Effector CD8-positive, alpha-beta T cell (primary cell): ENCODE results near the gene LCE2A.
"Not testable (repeated sequence)": the region's sequence is repeated elsewhere in the genome, so short reads cannot be mapped to it uniquely, and the experiment has no call there.

ENCODE experiments used
- DNase-seq: peaks from one replicate; lab custom pipeline; 2025; lab: John Stamatoyannopoulos, UW
- total RNA-seq, 4 experiments: gene quantifications; one replicate each; lab custom pipeline; 2026; lab: John Stamatoyannopoulos, UW

LCE2A gene
- 0 reads per million in 4 experiments for total RNA-seq

GRCh38 chr1:152697701-152698600, at the start of gene LCE2A:
LCE2A (plus strand) TSS chr1:152698345; CDS start chr1:152698902, 557 bp downstream.
- no peak for DNase-seq

- DNase-seq, result peak; percentile 5
Measured at GRCh38 chr1:152654110-152654509, 44.0 kb upstream of the LCE2A start.

- DNase-seq, result no peak
Measured at GRCh38 chr1:152656459-152656858, 41.7 kb upstream of the LCE2A start.

- no peak for DNase-seq
Measured at GRCh38 chr1:152657677-152658076, 40.5 kb upstream of the LCE2A start.

- no peak for DNase-seq
Measured at GRCh38 chr1:152658649-152659048, 39.5 kb upstream of the LCE2A start.

- DNase-seq, result no peak
Measured at GRCh38 chr1:152663098-152663497, 35.0 kb upstream of the LCE2A start, which contains the start of gene LCE2D. LCE2D (plus strand) TSS chr1:152663380; CDS start chr1:152664106, 726 bp downstream.

GRCh38 chr1:152666171-152666570, 32.0 kb upstream of the LCE2A start:
- not testable (repeated sequence) for DNase-seq

GRCh38 chr1:152667648-152668047, 30.5 kb upstream of the LCE2A start:
- DNase-seq, result no peak

GRCh38 chr1:152673016-152673415, 25.1 kb upstream of the LCE2A start:
- DNase-seq, result no peak

- not testable (repeated sequence) for DNase-seq
Measured at GRCh38 chr1:152674983-152675382, 23.2 kb upstream of the LCE2A start, which contains the start of gene LCE2C. LCE2C (plus strand) TSS chr1:152675279; CDS start chr1:152676016, 737 bp downstream.

GRCh38 chr1:152679459-152679858, 18.7 kb upstream of the LCE2A start:
- no peak for DNase-seq

- DNase-seq, result no peak
Measured at GRCh38 chr1:152681616-152682015, 16.5 kb upstream of the LCE2A start.

- DNase-seq, result no peak
Measured at GRCh38 chr1:152683846-152684245, 14.3 kb upstream of the LCE2A start.

GRCh38 chr1:152685823-152686222, 12.3 kb upstream of the LCE2A start, which contains the start of gene LCE2B:
LCE2B (plus strand) TSS chr1:152686123; CDS start chr1:152686844, 721 bp downstream.
- DNase-seq, result not testable (repeated sequence)

GRCh38 chr1:152699746-152700145, 1.6 kb downstream of the LCE2A start:
- no peak for DNase-seq

- DNase-seq, result no peak
Measured at GRCh38 chr1:152707860-152708259, 9.7 kb downstream of the LCE2A start, which contains the start of gene LCE4A. LCE4A (plus strand) TSS chr1:152708160; CDS start chr1:152709076, 916 bp downstream.

GRCh38 chr1:152718238-152718637, 20.1 kb downstream of the LCE2A start:
- no peak for DNase-seq

GRCh38 chr1:152725261-152725660, 27.1 kb downstream of the LCE2A start:
- no peak for DNase-seq

GRCh38 chr1:152728986-152729385, 30.8 kb downstream of the LCE2A start:
- DNase-seq, result no peak

GRCh38 chr1:152735648-152736047, 37.5 kb downstream of the LCE2A start:
- DNase-seq, result no peak

- DNase-seq, result no peak
Measured at GRCh38 chr1:152737997-152738396, 39.9 kb downstream of the LCE2A start.

- DNase-seq, result no peak
Measured at GRCh38 chr1:152739841-152740240, 41.7 kb downstream of the LCE2A start.

- DNase-seq, result no peak
Measured at GRCh38 chr1:152741656-152742055, 43.5 kb downstream of the LCE2A start.
